Coronary artery (tissue), 2 donors: ENCODE data around the gene SLC12A1.

ENCODE experiments used
- DNase-seq: peaks from one replicate; pipeline ENCODE4 v3.0.0-alpha.2; 2017; ENCODE audit warnings: low spot score
- H3K27ac ChIP-seq, 2 donors: fragments of 200-600 bp; sonication (generic); one replicate each; pipeline ENCODE4 v1.5.1; 2016 to 2019
- H3K4me3 ChIP-seq: fragments of 200-600 bp; sonication (generic); 2 replicates; pipeline ENCODE4 v1.5.1; 2016; ENCODE audit warnings: mild to moderate bottlenecking, moderate library complexity
- CTCF ChIP-seq: fragments of 200-600 bp; sonication (generic); IDR thresholded peaks from one replicate; pipeline ENCODE4 v1.5.1; 2019; ENCODE audit warnings: antibody characterized with exemption

SLC12A1 gene

GRCh38 chr15:48297668-48298067, 91.6 kb downstream of the SLC12A1 start:
- no peak for TF ChIP-seq CTCF
- DNase-seq: no peak
- H3K4me3 ChIP-seq: no peak overlapping the region
- H3K27ac ChIP-seq: no peak overlapping the region

- no peak for TF ChIP-seq CTCF
- Histone ChIP-seq H3K4me3 (no peak overlapping the region), H3K27ac (no peak overlapping the region)
- no peak for DNase-seq
These were observed 92.8 kb downstream of the SLC12A1 start for GRCh38 chr15:48298914-48299313.

- no peak for TF ChIP-seq CTCF
- DNase-seq: no peak
- Histone ChIP-seq H3K27ac (no peak overlapping the region), H3K4me3 (no peak overlapping the region)
These were observed 93.9 kb downstream of the SLC12A1 start for GRCh38 chr15:48300038-48300437.

GRCh38 chr15:48304398-48304797, 98.3 kb downstream of the SLC12A1 start:
- TF ChIP-seq CTCF: no peak
- Histone ChIP-seq H3K27ac (no peak overlapping the region), H3K4me3 (no peak overlapping the region)
- no peak for DNase-seq

- no peak for TF ChIP-seq CTCF
- H3K27ac ChIP-seq: no peak overlapping the region
- no peak overlapping the region for H3K4me3 ChIP-seq
- no peak for DNase-seq
These were observed 100.5 kb downstream of the SLC12A1 start for GRCh38 chr15:48306639-48307038.

GRCh38 chr15:48307586-48307985, 101.5 kb downstream of the SLC12A1 start:
- TF ChIP-seq CTCF: no peak
- no peak overlapping the region for H3K27ac ChIP-seq
- no peak for DNase-seq
- H3K4me3 ChIP-seq: no peak overlapping the region

- no peak for DNase-seq
- TF ChIP-seq CTCF: no peak
These were observed 103.6 kb downstream of the SLC12A1 start for GRCh38 chr15:48309740-48310139.

More at GRCh38 chr15:48309740-48310139, 103.6 kb downstream of the SLC12A1 start:
- no peak overlapping the region for H3K27ac ChIP-seq
- H3K4me3 ChIP-seq: no peak overlapping the region
